ENCODE results near the gene SORL1.

The SORL1 gene

GRCh38 chr11:121514432-121515334 is 62.6 kb downstream of the SORL1 start:
- DNase-seq, result peak; percentile 21

- no peak for DNase-seq
These were observed 63.2 kb downstream of the SORL1 start for GRCh38 chr11:121515335-121515671.

GRCh38 chr11:121517996-121518395 is 65.9 kb downstream of the SORL1 start:
- DNase-seq, result no peak

- DNase-seq, result no peak
These were observed 68.4 kb downstream of the SORL1 start for GRCh38 chr11:121520243-121521144.

- DNase-seq, result no peak
These were observed 69.3 kb downstream of the SORL1 start for GRCh38 chr11:121521145-121522042.

- no peak for DNase-seq
These were observed 70.2 kb downstream of the SORL1 start for GRCh38 chr11:121522043-121522941.

- DNase-seq, result no peak
These were observed 71.6 kb downstream of the SORL1 start for GRCh38 chr11:121523581-121524232.

- no peak for DNase-seq
These were observed 72.1 kb downstream of the SORL1 start for GRCh38 chr11:121524233-121524631.

- DNase-seq, result no peak
These were observed 73.3 kb downstream of the SORL1 start for GRCh38 chr11:121525376-121525775.

GRCh38 chr11:121530257-121530656 is 78.1 kb downstream of the SORL1 start:
- no peak for DNase-seq

- no peak for DNase-seq
These were observed 81.5 kb downstream of the SORL1 start for GRCh38 chr11:121533601-121534000.

GRCh38 chr11:121534131-121535093 is 82.3 kb downstream of the SORL1 start:
- no peak for DNase-seq

GRCh38 chr11:121535129-121535796 is 83.1 kb downstream of the SORL1 start:
- DNase-seq, result no peak

- no peak for DNase-seq
These were observed 84.0 kb downstream of the SORL1 start for GRCh38 chr11:121536126-121536525.

GRCh38 chr11:121538054-121538453 is 85.9 kb downstream of the SORL1 start:
- DNase-seq, result no peak

GRCh38 chr11:121539000-121539399 is 86.9 kb downstream of the SORL1 start:
- DNase-seq, result no peak

GRCh38 chr11:121540627-121541026 is 88.5 kb downstream of the SORL1 start:
- DNase-seq, result no peak

- DNase-seq, result no peak
These were observed 91.8 kb downstream of the SORL1 start for GRCh38 chr11:121543836-121544380.

- peak; percentile 35 for DNase-seq
These were observed 92.8 kb downstream of the SORL1 start for GRCh38 chr11:121544956-121545355.

Data from CD4-positive, alpha-beta T cell treated with Interleukin-10 for 1 hour (primary cell).